IPS-18c (cell line): ENCODE results near the gene PRKX.
"Not testable (repeated sequence)": the region's sequence is repeated elsewhere in the genome, so short reads cannot be mapped to it uniquely, and the experiment has no call there.

ENCODE experiments used
- H3K4me3 ChIP-seq: 2 replicates; pipeline ENCODE4 v1.7.0; 2013; ENCODE audit warnings: low read depth, mild to moderate bottlenecking, low read length, moderate library complexity; ENCODE audit not compliant: insufficient read depth
- H3K9me3 ChIP-seq: one replicate; pipeline ENCODE4 v1.6.1; 2013; ENCODE audit warnings: mild to moderate bottlenecking, low read length, moderate library complexity; ENCODE audit not compliant: control insufficient read depth, insufficient read depth

Gene PRKX

DNA sequence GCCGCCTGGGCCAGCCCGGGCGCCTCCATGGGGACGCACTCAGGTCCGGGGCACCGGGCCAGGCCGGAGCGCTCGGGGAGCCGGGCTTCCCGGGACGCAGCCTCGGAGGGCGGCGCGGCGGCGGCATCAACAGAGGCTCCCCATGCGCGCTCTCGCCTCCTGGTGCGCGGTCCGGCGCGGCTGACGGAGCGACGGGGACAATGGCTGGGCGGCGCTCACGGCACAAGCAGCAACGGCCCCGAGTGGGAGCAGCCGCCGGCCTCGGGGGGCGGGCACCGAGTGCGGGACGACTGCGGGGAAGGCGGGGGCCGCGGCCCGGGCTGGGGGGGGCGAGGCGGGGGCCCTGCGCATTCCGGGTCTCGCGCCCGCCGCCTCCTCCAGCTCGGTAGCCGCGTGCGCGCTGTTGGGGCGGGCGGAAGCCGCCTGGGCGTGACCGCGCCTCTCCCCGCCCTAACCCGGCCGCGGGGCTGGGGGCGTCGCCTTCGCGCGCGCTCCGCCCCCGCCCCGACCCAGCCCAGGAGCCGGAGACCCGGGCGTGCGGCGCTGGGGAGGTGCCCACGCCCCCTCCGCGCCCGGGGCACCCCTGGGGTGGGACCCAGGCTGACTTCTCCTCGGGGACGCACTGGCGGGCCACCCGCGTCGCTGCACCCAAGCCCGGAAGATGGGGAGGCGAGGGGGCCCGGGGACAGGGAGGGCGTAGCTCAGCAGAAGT lies at the start of gene PRKX:
Gene PRKX (minus strand): TSS at position 425 of the 712 bp plus-strand sequence. CDS start 396 bp downstream, at position 29.
- peaks cover 16% of the 10 kb centered on the region for H3K9me3 ChIP-seq
- H3K4me3 ChIP-seq, result peak within 1 kb of the TSS; percentile 62

DNA sequence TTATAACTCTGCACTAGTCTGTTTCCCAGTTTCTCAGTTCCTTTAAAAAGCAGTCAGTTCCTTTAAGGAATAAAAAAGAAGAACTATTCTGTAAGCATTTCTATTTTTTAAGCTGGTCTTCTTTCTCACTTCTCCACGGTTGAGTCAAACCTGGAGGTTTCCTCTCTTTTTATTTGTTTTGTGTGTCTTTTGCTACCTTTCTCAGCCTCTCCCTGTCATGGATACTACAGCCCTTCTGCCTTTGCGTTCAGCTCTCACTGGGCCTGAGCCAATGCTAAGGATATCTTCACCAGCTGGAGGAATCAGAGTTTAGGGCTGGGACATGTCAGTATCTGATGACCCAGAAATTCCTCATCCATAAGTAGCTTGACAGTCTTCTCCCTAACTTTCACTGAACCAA lies 49.7 kb upstream of the PRKX start:
- H3K9me3 ChIP-seq, result peaks cover 2% of the 10 kb centered on the region

DNA sequence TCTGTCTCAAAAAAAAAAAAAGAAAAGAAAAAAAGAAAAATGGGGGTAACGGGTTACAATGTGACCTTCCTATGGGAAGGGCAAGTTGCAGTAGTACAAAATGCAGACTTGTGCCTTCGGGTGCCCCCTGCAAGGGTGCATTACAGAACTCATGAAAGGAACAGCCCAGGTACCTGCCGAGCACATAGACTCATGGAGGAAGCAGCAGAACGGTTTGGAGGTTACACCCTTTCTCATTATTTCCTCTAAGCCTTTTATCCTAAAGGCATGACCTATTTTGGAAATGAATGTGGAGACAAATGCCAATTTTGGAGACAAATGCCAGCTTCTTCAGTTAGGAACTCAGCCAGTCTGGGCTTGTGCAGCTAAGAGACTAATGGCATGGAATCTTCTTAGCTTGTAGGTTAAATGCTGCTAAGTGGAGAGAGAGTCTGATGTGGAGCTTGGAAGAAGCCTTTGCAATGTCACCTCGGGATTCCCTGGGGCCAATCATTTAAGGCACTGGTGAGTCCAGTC lies 44.1 kb upstream of the PRKX start:
- Histone ChIP-seq H3K4me3 (no peak overlapping the region), H3K9me3 (peaks cover 4% of the 10 kb centered on the region)

More for the DNA sequence above, 49.7 kb upstream of the PRKX start:
- no peak overlapping the region for H3K4me3 ChIP-seq

DNA sequence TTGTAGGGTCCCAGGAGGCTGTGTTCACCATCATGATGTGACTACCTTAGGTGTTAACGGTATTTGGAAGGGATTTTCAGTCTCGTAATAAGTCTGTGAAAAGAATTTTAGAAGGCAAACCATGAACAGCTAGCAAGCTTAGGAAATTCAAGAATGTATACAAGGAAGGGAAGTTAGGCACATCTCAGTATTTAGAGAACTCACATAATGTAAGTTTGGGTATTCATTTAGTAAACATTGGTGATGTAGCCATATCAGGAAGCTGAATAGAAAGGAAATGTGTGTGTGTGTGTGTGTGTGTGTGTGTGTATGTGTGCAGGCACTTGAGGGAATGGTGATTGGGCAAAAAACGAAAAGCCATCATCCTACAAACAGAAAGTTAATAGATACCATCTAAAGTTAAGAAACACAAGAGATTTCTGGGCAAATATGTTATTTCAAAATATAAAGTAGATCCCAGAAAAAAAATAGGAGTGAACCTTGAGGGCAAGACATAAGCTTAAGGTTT lies 34.7 kb upstream of the PRKX start:
- no peak overlapping the region for H3K4me3 ChIP-seq
- peaks cover 4% of the 10 kb centered on the region for H3K9me3 ChIP-seq

DNA sequence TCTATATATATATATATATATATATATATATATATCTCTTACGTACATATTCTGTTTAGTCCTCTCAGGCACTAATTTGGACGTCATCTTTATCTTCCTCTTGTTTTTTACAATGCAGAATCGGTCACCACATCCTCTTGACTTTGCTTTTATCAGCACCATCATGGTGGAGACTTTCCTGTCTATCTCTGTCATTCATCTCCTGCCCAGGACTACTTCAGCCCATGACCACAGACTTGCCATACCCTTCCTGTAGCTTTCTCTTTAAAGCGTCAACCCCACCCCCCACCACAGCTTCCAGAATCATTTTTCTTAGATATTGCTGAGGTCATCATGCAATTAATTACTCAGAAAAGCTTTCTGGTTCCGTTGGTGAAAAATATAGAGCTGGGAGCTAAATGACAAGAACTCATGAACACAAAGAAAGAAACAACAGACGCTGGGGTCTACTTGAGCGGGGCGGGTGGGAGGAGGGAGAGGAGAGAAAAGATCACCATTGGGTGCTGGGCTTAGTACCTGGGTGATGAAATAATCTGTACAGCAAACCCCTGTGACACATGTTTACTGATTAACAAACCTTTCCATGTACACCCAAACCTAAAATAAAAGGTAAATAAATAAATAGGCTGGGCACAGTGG lies 30.5 kb upstream of the PRKX start:
- H3K4me3 ChIP-seq, result no peak overlapping the region

DNA sequence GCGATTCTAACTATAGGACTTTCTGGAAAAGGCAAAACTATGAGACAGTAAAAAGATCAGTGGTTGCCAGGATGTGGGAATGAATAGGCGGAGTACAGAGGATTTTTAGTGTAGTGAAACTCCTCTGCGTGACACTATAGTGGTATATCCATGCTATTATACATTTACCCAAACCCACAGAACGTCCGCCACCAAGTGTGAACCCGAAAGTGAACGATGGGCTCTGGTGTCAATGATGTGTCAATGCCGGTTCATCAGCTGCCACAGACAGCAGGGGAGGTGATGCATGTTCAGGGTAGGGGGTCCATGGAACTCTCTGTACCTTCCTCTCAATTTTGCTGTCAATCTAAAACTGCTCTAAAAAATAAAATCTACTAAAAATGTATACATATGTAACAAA lies 27.5 kb upstream of the PRKX start:
- H3K4me3 ChIP-seq, H3K9me3 ChIP-seq: not testable (repeated sequence)

More for the DNA sequence above, 30.5 kb upstream of the PRKX start:
- H3K9me3 ChIP-seq, result peaks cover 7% of the 10 kb centered on the region

DNA sequence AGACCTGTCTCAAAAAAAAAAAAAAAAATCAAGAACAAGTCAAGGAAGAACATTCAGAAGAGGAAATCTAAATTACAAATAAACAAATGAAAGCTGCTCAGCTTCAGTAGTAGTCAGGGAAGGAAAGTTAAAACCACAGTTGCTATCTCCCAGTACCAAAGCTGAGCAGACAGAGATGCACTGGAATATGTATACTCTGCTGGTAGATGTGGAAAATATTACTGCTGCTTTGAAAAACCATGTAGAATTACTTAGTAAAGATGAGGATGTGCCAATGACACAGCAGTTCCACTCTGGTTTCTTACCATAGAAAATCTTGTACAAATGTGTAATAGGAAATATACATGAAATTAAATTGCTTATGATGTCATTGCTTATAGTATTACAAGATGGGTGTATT lies 25.1 kb upstream of the PRKX start:
- peaks cover 7% of the 10 kb centered on the region for H3K9me3 ChIP-seq
- no peak overlapping the region for H3K4me3 ChIP-seq

DNA sequence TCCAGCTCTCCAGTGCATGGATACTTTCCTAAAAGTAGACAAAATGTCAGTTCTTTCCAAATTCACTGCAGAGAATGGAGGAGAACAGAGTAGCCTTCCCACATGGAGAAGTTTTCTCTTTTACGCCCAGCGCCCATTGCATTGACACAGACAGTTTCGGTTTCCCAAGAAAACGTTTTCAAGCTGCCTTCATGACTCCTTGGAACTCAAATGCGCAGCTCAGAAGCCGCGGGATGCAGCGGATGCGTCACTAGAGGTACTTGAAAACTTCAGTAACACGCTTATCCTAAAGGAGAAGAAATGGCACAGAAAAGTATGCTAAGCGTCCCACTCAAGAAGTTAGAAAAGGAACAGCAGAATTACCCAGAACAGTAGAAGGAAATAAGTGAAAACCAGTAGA lies 23.1 kb upstream of the PRKX start:
- H3K9me3 ChIP-seq, H3K4me3 ChIP-seq: not testable (repeated sequence)

DNA sequence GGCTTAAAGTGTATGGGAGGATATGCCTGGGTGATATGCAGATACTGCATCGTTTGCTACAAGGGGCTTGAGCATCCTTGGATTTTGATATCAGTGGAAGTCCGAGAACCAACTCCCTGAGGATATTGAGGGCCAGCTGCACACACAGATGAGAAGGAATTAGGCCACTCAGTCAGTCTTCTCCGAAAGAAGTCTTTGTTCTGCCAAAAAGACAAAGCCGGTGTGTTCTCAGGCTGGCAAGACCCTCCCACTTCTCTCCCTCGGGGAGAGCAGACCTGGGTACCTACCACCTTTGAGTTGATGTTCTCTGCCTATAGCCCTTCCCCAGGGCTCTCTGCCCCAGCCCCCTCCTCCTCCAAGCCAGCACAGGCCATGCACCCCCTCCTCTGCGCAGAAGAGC lies 22.4 kb upstream of the PRKX start:
- H3K4me3 ChIP-seq, H3K9me3 ChIP-seq: not testable (repeated sequence)

DNA sequence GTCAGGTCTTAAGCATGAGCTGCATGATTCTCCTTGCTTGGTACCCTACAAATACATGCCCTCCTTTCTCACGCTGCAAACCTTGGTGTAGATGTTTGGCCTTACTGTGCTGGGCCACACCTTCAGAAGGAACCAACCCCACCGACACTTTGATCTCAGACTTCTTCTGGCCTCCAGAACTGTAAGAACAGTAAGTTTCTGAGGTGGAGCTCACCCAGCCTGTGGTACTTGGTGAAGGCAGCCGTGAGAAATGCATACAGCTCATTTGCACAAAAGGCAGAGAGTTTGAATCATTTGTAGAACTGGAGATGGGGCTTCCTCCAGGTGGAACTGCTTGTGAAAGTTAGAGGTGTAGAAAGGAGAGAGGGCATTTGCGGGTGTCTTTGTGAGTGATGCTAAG lies 21.0 kb upstream of the PRKX start:
- H3K9me3 ChIP-seq, H3K4me3 ChIP-seq: not testable (repeated sequence)

DNA sequence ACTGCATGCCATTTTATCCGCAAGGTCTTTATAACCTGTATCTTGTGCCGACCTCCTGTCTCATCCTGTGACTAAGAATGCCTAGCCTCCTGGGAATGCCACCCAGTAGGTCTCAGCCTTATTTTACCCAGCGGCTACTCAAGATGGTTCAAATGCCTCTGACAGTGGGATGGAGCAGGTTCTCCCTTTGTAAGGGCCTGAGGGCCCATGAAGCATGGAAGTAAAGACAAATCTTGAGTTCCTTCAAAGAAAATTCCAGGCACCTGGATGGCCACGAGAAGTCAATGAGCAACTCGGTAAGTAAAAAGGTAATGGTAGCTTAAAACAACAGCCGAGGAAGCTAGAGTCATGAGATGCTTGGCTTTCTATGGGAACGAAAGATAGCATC lies 19.6 kb upstream of the PRKX start:
- peaks cover 7% of the 10 kb centered on the region for H3K9me3 ChIP-seq
- H3K4me3 ChIP-seq, result no peak overlapping the region

DNA sequence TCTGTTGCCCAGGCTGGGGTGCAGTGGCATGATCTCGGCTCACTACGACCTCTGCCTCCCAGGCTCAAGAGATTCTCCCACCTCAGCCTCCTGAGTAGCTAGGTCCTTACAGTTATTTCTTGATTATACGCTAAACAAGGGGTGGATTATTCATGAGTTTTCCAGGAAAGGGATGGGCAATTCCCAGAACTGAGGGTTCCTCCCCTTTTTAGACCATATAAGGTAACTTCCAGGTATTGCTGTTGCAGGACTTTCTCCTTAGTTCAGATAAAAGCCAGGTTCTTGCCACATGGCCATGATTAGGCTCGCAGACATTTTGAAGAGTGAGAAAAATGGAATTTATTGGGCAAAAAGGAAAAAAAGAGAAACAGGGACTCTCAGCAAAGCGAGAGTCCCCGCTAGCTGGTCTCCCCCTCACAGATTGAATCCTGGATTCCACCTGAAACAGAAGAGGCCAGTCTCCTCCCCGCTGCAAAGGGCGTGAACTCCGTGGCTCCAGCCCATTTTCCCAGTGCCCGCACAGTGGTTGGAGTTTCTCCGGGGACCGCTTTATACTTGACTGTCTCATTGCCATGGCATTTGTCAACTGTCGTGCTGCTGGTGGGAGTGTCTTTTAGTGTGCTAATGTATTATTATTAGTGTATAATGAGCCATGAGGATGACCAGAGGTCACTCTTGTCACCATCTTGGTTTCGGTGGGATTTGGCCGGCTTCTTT lies 19.0 kb upstream of the PRKX start:
- not testable (repeated sequence) for H3K4me3 ChIP-seq, H3K9me3 ChIP-seq

DNA sequence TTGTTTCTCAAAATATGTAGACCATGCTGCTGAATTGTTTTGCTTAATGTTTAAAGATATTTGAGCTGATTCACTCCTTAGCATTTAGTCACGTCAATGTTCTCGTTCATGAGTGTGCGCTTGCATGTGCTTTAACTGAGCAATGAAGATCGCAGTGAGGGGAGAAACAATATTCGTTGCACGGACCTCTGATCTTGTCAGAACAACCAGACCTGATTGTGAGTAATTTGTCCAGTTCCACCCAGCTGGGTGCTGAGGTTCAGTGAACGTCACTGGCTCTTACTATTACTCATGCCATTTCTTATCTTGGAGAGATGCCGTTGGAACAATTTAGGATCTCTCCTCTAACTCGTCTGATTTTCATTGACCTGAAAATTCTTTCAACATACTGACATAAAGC lies 15.0 kb upstream of the PRKX start:
- peaks cover 11% of the 10 kb centered on the region for H3K9me3 ChIP-seq
- H3K4me3 ChIP-seq, result no peak overlapping the region

DNA sequence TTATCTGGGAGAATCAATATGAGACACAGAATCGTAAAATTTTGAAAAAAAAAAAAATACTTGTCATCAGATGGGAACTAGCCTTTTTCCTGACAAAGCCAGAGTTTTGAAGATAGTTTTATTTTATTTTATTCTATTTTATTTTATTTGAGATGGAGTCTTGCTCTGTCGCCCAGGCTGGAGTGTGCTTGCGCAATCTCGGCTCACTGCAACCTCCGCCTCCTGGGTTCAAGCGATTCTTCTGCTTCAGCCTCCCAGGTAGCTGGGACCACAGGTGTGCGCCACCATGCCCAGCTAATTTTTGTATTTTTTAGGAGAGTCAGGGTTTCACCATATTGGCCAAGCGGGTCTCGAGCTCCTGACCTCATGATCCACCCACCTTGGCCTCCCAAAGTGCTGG lies 10.0 kb upstream of the PRKX start:
- H3K4me3 ChIP-seq, H3K9me3 ChIP-seq: not testable (repeated sequence)

DNA sequence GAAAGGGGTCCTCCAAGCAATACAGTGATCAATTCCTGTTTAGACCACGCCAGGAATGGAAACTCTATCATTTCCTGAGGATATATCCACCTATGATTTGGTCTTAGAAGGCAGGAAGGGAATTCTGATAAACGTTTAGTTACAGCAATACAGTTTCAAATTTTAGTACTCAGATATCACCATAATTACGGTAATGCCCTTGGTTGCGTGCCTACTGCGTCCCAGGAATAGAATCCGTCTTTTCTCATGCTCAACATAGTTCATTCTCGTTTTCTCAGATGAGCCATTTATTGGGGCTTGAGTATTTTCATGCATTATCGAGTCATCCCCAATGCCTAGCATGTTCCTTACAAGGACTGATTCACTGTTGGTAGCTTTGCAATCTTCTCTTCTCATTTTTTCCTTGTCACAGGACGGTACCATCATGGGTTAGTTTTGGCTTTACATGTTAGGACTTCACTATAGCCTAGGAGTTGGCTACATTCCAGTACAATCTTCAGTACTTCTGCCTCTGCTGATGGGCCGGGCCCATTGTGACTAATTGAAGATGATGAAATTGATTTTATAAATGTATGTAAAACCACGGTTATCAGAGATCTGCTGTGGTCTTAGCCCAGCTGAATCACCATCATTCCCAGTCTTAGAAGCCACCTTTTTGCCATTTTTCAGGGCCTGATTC lies 4.4 kb upstream of the PRKX start:
- Histone ChIP-seq H3K4me3 (no peak overlapping the region), H3K9me3 (no peaks in the 10 kb centered on the region)

DNA sequence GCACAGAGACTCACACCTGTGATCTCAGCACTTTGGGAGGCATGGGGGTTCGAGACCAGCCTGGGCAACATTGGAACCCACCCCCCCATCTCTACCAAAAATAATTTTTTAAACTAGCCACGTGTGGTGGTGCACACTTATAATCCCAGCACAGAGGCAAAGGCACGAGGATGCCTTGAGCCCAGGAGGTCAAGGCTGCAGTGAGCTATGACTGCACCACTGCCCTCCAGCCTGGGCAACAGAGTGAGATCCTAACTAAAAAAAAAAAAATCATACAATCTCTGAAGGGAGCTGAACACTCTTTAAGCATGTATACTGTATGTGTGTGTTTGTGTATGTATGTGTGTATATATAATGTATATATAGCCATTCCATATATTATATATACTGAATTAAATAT lies 2.5 kb upstream of the PRKX start:
- H3K9me3 ChIP-seq, result peaks cover 13% of the 10 kb centered on the region
- no peak overlapping the region for H3K4me3 ChIP-seq

DNA sequence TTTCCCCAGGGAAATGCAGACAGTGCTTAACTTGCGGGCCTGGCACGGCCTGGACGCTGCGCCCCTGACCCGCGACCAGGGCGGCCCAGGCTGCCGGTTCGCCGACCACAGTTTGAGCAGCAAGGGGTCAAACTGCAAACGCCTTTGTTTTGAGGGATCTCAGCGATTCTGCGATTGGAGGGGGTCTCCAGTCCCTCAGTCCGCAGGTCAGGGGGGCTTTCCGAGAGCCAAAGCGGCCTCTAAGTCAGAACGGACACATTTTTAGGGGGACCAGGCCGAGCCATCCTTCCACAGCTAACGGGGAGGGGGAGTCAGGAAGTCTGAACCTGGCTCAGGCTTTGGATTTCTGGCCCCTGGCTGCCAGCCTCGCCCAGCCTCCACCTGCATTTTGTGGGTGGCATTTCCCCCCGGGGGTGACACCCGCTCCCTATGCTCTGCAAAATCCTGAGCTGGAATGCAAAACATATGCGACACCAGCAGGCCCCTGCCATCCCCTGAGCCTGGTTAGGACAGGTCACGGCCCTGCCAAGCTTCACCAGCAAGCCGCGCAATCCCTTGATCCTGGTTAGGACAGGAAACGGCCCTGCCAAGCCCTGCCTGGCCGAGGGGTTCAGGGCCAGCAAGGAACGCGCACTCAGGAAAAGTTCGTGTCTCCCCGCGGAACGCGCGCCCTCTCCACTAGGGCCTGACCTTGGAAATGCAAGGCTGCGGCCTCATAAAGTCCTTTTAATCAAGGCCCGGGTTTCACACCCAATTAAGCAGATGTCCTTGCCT lies 1.4 kb upstream of the PRKX start:
- peak overlapping the region; percentile 11 for H3K4me3 ChIP-seq

More for the DNA sequence above, 1.4 kb upstream of the PRKX start:
- peaks cover 13% of the 10 kb centered on the region for H3K9me3 ChIP-seq
